ENCODE data around the gene OR52M1.
"Not testable (repeated sequence)": the region's sequence is repeated elsewhere in the genome, so short reads cannot be mapped to it uniquely, and the experiment has no call there.

Gene OR52M1, protein sequence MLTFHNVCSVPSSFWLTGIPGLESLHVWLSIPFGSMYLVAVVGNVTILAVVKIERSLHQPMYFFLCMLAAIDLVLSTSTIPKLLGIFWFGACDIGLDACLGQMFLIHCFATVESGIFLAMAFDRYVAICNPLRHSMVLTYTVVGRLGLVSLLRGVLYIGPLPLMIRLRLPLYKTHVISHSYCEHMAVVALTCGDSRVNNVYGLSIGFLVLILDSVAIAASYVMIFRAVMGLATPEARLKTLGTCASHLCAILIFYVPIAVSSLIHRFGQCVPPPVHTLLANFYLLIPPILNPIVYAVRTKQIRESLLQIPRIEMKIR

GRCh38 chr11:4544891-4545290, at the start of gene OR52M1:
Gene OR52M1 (plus strand): TSS chr11:4545191. CDS start chr11:4545191, 0 bp downstream.
- DNase-seq: no peak

DNA sequence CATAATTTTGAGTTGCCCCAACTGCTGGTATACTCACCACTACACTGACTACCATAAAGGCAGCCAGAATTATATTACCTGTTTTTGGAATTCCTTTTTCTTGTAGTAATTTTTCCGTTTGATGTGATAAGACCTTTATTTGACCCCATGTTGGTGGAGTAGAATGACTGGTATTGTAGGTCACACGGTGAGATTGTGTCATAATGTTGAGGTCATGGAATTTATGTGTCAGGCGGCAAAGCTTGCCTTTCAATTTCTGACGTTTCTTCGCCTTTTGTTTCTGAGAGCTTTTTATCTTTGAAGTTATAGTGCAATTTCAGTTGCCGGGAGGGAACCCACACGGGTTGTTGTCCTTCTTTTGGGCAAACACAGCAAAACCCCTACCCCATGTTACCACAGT, 49.5 kb upstream of the OR52M1 start:
- no peak for DNase-seq

DNA sequence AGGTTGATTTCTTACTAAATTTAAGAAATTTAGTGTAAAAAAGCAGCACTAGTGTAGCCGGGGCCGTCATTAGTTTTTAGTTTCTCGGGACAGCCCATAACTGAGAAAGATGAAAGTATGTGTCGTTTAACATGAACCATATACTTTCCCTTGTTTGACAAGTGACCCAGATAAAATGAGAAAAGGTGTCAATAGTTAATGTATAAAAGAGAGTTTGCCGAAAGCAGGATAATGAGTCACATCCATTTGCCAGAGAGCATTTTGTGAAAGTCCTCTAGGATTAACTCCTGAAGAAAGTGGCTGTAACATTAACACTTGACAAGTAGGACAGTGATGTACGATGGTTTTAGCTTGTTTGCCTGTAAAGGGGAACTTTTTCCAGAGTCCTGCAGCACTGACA, 49.0 kb upstream of the OR52M1 start:
- DNase-seq: no peak

- no peak for DNase-seq
Observed at GRCh38 chr11:4496557-4497248, 48.3 kb upstream of the OR52M1 start.

DNA sequence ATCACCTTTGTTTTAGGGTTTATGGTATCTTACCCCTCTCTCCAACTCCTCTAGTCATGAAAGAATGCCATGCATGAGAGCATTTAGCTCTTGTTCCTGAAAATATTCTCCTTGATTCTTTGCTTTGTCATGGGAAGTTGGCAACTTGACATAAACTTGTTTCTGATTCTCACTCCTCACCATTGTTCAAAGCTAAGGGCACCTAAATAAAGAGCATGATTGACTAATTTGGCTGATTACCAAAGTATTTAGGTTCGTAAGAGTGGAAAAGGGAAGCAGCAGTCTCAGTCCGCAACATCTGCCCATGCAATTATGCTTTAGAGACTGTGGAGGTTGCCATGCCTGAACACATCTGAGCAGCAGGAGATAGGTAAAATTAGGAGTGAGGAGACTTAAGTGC, 36.1 kb upstream of the OR52M1 start:
- no peak for DNase-seq

GRCh38 chr11:4511282-4512245, 33.4 kb upstream of the OR52M1 start:
- no peak for DNase-seq

- no peak for DNase-seq
Observed at GRCh38 chr11:4514196-4514595, 30.8 kb upstream of the OR52M1 start.

- no peak for DNase-seq
Observed at GRCh38 chr11:4522339-4522738, 22.7 kb upstream of the OR52M1 start.

DNA sequence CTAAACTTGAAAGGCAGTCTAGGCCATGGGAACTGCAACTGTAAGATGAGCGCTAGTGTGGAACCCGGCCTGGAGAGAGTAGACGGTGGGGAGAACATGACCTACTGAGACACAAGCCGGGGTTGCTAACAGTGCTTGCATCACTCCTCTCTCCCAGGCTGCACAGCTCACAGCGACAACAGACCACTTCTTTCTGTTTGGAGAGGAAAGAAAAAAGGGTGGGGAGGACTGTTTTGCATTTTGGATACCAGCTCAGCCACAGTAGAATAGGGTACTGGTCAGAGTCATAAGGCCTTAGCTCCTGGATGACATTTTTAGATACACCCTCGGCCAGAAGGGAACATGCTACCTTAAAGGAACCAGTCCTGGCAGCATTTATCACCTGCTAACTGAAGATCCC, 22.2 kb upstream of the OR52M1 start:
- no peak for DNase-seq

DNA sequence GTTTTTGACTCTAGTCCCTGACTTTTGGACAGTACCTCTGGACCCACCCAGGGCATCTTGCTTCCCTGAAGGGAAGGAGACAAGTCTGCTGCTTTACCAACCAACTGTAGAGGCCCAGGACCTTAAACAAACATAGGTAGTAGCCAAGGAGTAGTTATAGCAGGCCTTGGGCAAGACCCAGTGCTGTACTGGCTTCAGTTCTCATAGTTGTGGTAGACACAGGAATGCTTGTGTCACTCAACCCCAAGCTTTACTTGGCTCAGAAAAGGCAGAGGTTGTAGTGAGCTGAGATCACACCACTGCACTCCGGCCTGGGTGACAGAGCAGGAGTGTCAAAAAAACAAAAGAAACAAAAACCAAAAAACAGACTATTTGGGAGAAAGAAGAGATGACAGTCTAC, 21.3 kb upstream of the OR52M1 start:
- no peak for DNase-seq

- no peak for DNase-seq
Observed at GRCh38 chr11:4527926-4528325, 17.1 kb upstream of the OR52M1 start.

DNA sequence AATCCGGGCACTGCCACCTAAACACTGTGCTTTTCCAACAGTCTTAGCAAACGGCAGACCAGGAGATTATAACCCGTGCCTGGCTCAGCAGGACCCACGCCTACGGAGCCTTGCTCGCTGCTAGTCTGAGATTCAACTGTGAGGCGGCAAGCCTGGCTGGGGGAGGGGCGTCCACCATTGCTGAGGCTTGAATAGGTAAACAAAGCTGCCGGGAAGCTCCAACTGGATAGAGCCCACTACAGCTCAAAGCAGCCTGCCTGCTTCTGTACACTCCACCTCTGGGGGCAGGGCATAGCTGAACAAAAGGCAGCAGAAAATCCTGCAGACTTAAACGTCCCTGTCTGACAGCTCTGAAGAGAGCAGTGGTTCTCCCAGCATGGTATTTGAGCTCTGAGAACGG, 13.3 kb upstream of the OR52M1 start:
- not testable (repeated sequence) for DNase-seq

DNA sequence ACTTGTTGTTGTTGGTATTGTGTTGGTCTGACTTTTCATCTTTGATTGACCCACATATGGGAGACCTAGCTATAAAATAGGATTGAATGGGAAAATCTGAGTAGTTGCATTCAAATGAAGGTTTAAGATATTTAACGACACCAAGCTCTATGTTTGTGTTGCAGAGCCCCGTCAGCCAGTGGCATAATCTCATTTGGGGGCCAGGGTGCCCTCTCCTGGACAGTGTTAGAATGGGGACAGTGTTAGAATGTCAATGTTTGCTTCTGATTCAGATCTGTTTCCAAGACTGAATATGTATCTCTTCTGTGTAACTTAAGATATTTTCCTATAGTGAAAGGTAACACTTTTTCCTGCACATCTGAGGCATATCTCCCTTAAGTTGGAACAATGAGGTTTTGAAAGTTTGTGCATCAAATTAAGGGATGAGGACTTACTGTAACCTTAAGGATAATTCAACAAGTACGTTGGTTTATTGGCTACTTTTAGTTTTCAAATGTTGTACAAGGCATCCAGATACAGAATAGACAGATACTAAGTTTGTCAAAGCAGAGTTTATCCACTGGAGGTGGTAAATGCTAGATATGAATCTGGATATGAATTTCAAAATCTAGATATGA, 5.3 kb upstream of the OR52M1 start:
- DNase-seq: peak; percentile 58

DNA sequence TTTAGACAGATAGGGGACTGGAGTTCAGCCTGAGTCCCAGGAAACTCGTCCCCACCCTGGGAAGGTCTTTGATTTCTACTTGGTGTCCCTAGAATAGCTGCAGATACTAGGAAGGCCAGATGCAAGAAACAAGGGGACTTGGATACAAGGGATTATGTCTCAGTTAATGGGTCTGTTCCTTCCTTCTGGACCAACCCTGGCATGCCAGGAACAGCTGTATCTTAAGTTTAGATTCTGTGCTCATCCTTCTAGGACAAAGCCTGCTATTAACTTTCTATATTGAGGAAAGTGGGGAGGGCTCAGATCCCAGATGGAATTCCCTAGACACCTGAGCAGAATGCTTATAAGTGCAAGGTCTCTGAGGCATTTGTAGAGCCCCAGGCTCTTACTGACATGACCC, 3.9 kb upstream of the OR52M1 start:
- DNase-seq: no peak

GRCh38 chr11:4543561-4543960, 1.4 kb upstream of the OR52M1 start:
- DNase-seq: no peak

- no peak for DNase-seq
Observed at GRCh38 chr11:4546878-4547277, 1.9 kb downstream of the OR52M1 start.

GRCh38 chr11:4547416-4547815, 2.4 kb downstream of the OR52M1 start:
- no peak for DNase-seq

- peak; percentile 21 for DNase-seq
Observed at GRCh38 chr11:4551346-4551979, 6.5 kb downstream of the OR52M1 start.

- no peak for DNase-seq
Observed at GRCh38 chr11:4559527-4560440, 14.8 kb downstream of the OR52M1 start.

- no peak for DNase-seq
Observed at GRCh38 chr11:4560467-4560866, 15.5 kb downstream of the OR52M1 start.

- no peak for DNase-seq
Observed at GRCh38 chr11:4565371-4565770, 20.4 kb downstream of the OR52M1 start.
